K562 (cell line): ENCODE results near the gene S100A8.

Source experiments
- EP300 ChIP-seq: IDR thresholded peaks from 2 replicates; pipeline ENCODE4 v1.6.1; 2012; ENCODE audit warnings: low read length, improper control_type of control experiment
- TF ChIP-seq, protein P1 (sequence below): fragments of 200-800 bp; sonication (Bioruptor generic); IDR thresholded peaks from 2 replicates; pipeline ENCODE4 v1.6.1; 2017; ENCODE audit warnings: missing genetic modification characterization, missing compliant biosample characterization

DNA sequence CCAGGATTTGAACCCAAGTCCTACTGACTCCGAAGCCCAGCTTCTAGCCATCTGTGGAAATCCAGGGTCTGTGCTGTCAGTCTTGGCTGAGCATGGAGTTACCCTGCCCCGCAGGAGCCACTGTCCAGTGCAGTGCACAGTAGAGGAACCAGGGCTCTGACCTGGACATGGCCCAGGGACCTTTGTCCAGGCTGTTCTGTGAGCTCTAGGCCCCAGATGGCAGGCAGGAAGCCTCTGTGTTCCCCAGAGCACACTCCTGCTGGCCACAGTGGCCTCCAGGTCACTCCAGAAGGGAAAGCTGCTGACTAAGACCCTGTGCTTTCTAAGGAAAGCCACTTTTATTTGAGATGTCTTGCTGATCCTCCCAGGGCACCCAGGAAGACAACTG, 39.3 kb upstream of the S100A8 start:
- TF ChIP-seq, protein P1, sequence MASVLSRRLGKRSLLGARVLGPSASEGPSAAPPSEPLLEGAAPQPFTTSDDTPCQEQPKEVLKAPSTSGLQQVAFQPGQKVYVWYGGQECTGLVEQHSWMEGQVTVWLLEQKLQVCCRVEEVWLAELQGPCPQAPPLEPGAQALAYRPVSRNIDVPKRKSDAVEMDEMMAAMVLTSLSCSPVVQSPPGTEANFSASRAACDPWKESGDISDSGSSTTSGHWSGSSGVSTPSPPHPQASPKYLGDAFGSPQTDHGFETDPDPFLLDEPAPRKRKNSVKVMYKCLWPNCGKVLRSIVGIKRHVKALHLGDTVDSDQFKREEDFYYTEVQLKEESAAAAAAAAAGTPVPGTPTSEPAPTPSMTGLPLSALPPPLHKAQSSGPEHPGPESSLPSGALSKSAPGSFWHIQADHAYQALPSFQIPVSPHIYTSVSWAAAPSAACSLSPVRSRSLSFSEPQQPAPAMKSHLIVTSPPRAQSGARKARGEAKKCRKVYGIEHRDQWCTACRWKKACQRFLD: no peak
- TF ChIP-seq EP300: no peak
